Esophagus muscularis mucosa (tissue), 4 donors: ENCODE results near the gene TPSAB1. TPM values are rescaled to one million over a fixed set of nuclear protein-coding genes. Genes with fewer than 3 reads are reported as not detected.

Experiments
- DNase-seq: peaks from one replicate; pipeline ENCODE4 v3.0.0-alpha.2; 2017; ENCODE audit errors: extremely low spot score
- H3K27ac ChIP-seq, 4 donors: fragments of 200-600 bp; sonication (generic); replicated peaks in 1 of 4; 1 replicate in 3 of 4; 2 replicates in 1 of 4; pipeline ENCODE4 v1.5.1; 2016 to 2019; ENCODE audit warnings: mild to moderate bottlenecking in 1 of 4
- H3K27me3 ChIP-seq, 4 donors: fragments of 200-600 bp; sonication (generic); one replicate each; pipeline versions ENCODE4 v1.5.1 to v1.6.0; 2016 to 2019
- H3K36me3 ChIP-seq, 4 donors: fragments of 200-600 bp; sonication (generic); one replicate each; pipeline ENCODE4 v1.5.1; 2016 to 2019
- H3K4me1 ChIP-seq, 4 donors: fragments of 200-600 bp; sonication (generic); one replicate each; pipeline ENCODE4 v1.5.1; 2016 to 2019
- H3K4me3 ChIP-seq, 4 donors: fragments of 200-600 bp; sonication (generic); 1 replicate in 2 of 4; 2 replicates in 2 of 4; pipeline ENCODE4 v1.5.1; 2016 to 2019; ENCODE audit warnings: mild to moderate bottlenecking in 4 of 4, moderate library complexity in 1 of 4
- H3K9me3 ChIP-seq, 4 donors: fragments of 200-600 bp; sonication (generic); 1 replicate in 3 of 4; 2 replicates in 1 of 4; pipeline ENCODE4 v1.5.1; 2016 to 2019
- CTCF ChIP-seq, 3 experiments: fragments of 200-600 bp in 2 of 3; fragments of 450-650 bp in 1 of 3; sonication (generic) in 2 of 3; IDR thresholded peaks; one replicate each; pipeline ENCODE4 v1.5.1; 2017 to 2019; ENCODE audit warnings: antibody characterized with exemption in 3 of 3, mild to moderate bottlenecking in 2 of 3, moderate library complexity in 1 of 3
- EP300 ChIP-seq: sonication (generic); formaldehyde crosslinking; IDR thresholded peaks from one replicate; pipeline ENCODE4 v1.6.1; 2017; ENCODE audit warnings: antibody characterized with exemption
- POLR2A ChIP-seq: fragments of 450-650 bp; IDR thresholded peaks from one replicate; pipeline ENCODE4 v1.6.1; 2017; ENCODE audit warnings: antibody characterized with exemption, moderate library complexity, mild to moderate bottlenecking, low read depth
- POLR2AphosphoS5 ChIP-seq, 2 donors: sonication (generic); formaldehyde crosslinking; IDR thresholded peaks; one replicate each; pipeline ENCODE4 v1.6.1; 2017; ENCODE audit warnings: antibody characterized with exemption in 2 of 2
- WGBS: methylation state at CpG from one replicate; pipeline ENCODE4 v1.1.5; 2018; 5-methylcytosine and 5-hydroxymethylcytosine counted together
- intact Hi-C: fragments of 100-400 bp; cut with DNase I; formaldehyde crosslinking; loops from one replicate; pipeline ENCODE4 v1.15.1; 2023
- total RNA-seq, 4 donors: library from RNA; depleted of rRNA; stranded (reverse); fragments of >200 nt; gene quantifications; one replicate each; pipeline versions ENCODE4 v1.1.0 to v1.2.1, GENCODE V29; 2016

The TPSAB1 gene
- total RNA-seq, 4 donors from 2014 or later = 15.6 to 237 (median 126) TPM

DNA sequence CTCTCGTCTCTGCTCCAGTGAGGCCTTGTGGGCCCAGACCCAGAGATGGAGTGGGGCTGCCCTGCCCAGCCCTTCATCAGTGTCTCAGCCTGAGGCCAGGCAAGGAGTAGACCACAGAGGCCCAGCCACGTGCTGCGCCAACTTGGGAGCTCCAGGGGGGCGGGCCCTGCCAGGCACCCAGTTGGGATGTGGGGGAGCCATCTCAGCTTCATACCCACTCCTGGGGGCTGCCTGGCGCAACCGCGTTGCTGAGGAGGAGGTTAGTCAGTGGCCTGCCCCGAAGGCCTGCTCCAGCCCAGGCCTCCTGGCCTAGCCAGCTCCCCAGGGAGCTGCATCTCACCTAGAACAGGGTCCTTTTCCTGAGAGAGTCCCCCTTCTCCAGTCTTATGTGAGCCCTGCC lies 27.3 kb upstream of the TPSAB1 start:
- Histone ChIP-seq H3K27me3 (no peaks in the 10 kb centered on the region), H3K36me3 (peaks cover 3 to 100% (median 97%) of the 10 kb centered on the region in 4 donors), H3K9me3 (no peaks in the 10 kb centered on the region), H3K27ac (peak overlapping the region in 1 of 4 donors; percentile 18), H3K4me1 (no peaks in the 10 kb centered on the region), H3K4me3 (no peak overlapping the region)
- no peak for DNase-seq
- TF ChIP-seq EP300 (no peak), POLR2A (no peak), POLR2AphosphoS5 (IDR thresholded peaks at IDR 0.05) (no peak), CTCF (IDR thresholded peaks at IDR 0.05) (no peak)
- intact Hi-C loops = no loop called here
- 74% methylated on average over 6 of the region's 8 CpGs for WGBS

GRCh38 chr16:1213796-1214372 lies 26.6 kb upstream of the TPSAB1 start:
- H3K4me1 ChIP-seq = no peaks in the 10 kb centered on the region
- 81% methylated on average over 23 of the region's 25 CpGs for WGBS
- no peaks in the 10 kb centered on the region for H3K9me3 ChIP-seq
- intact Hi-C loops = no loop called here
- H3K27me3 ChIP-seq = no peaks in the 10 kb centered on the region
- DNase-seq = no peak
- no peak overlapping the region for H3K27ac ChIP-seq
- peaks cover 3 to 100% (median 97%) of the 10 kb centered on the region in 4 donors for H3K36me3 ChIP-seq
- H3K4me3 ChIP-seq = no peak overlapping the region
- no peak for TF ChIP-seq POLR2A
- TF ChIP-seq EP300 = no peak
- TF ChIP-seq POLR2AphosphoS5 (IDR thresholded peaks at IDR 0.05) = no peak
- no peak for TF ChIP-seq CTCF (IDR thresholded peaks at IDR 0.05)

DNA sequence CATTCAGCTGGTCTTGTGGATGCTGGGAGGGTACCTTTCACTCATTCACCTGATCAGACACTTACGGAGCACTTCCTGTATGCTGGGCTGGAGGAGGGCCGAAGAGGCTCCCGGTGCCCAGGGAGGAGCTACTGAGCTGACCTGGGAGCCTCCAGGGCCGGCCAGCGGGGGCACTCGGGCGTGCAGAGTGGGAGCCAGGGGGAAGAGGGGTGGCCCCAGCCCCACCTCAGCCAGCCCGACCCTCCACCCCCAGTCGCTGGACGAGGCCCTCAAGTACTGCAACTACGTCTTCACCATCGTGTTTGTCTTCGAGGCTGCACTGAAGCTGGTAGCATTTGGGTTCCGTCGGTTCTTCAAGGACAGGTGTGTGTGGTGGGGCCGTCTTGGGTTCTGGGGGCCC lies 25.8 kb upstream of the TPSAB1 start:
- peaks cover 3 to 100% (median 95%) of the 10 kb centered on the region in 4 donors for H3K36me3 ChIP-seq
- no peak overlapping the region for H3K4me3 ChIP-seq
- no peak overlapping the region for H3K27ac ChIP-seq
- intact Hi-C loops = no loop called here
- H3K27me3 ChIP-seq = no peaks in the 10 kb centered on the region
- no peaks in the 10 kb centered on the region for H3K4me1 ChIP-seq
- 72% methylated on average over 16 of the region's 16 CpGs for WGBS
- no peaks in the 10 kb centered on the region for H3K9me3 ChIP-seq
- DNase-seq = no peak
- TF ChIP-seq POLR2A = no peak
- TF ChIP-seq POLR2AphosphoS5 (IDR thresholded peaks at IDR 0.05) = no peak
- no peak for TF ChIP-seq EP300
- no peak for TF ChIP-seq CTCF (IDR thresholded peaks at IDR 0.05)

- TF ChIP-seq POLR2A (no peak), EP300 (no peak), POLR2AphosphoS5 (IDR thresholded peaks at IDR 0.05) (no peak), CTCF (IDR thresholded peaks at IDR 0.05) (no peak)
- Histone ChIP-seq H3K4me1 (peaks cover 0 to 3% (median 1%) of the 10 kb centered on the region in 4 donors), H3K9me3 (no peaks in the 10 kb centered on the region), H3K4me3 (no peak overlapping the region), H3K36me3 (peaks cover 3 to 100% (median 96%) of the 10 kb centered on the region in 4 donors), H3K27ac (no peak overlapping the region), H3K27me3 (no peaks in the 10 kb centered on the region)
- DNase-seq = no peak
- intact Hi-C loops = no loop called here
- WGBS = 77% methylated on average over 11 of the region's 32 CpGs
Measured at GRCh38 chr16:1215574-1216295, 24.8 kb upstream of the TPSAB1 start.
